BLaER1 treated with 17β-estradiol and CSF1 and Interleukin-3, amounts not matched to agents 10 nM and 100 nM (cell line): ENCODE results near the gene TTLL4.

Experiments
- H3K27ac ChIP-seq, 11 experiments: shearing (Covaris generic); formaldehyde crosslinking; 2 replicates each; pipeline ENCODE4 v1.8.1; 2022
- H3K27me3 ChIP-seq, 11 experiments: shearing (Covaris generic); formaldehyde crosslinking; 2 replicates each; pipeline ENCODE4 v1.8.1; 2022
- H3K36me3 ChIP-seq, 11 experiments: shearing (Covaris generic); formaldehyde crosslinking; 2 replicates each; pipeline ENCODE4 v1.8.1; 2022
- H3K4me1 ChIP-seq, 10 experiments: shearing (Covaris generic); formaldehyde crosslinking; 2 replicates each; pipeline ENCODE4 v1.8.1; 2022
- H3K4me2 ChIP-seq, 11 experiments: shearing (Covaris generic); formaldehyde crosslinking; 2 replicates each; pipeline ENCODE4 v1.8.1; 2022
- H3K4me3 ChIP-seq, 10 experiments: shearing (Covaris generic); formaldehyde crosslinking; 2 replicates each; pipeline ENCODE4 v1.8.1; 2022
- H3K9ac ChIP-seq, 11 experiments: shearing (Covaris generic); formaldehyde crosslinking; 2 replicates each; pipeline ENCODE4 v1.8.1; 2022
- H3K9me3 ChIP-seq, 11 experiments: shearing (Covaris generic); formaldehyde crosslinking; replicated peaks in 1 of 11; 2 replicates each; pipeline ENCODE4 v1.8.1; 2022
- H4K20me1 ChIP-seq, 11 experiments: shearing (Covaris generic); formaldehyde crosslinking; 2 replicates each; pipeline ENCODE4 v1.8.1; 2022
- Cebpa-rat ChIP-seq, 11 experiments: shearing (Covaris generic); IDR thresholded peaks; 2 replicates each; pipeline ENCODE4 v1.8.1; 2022

Gene TTLL4

DNA sequence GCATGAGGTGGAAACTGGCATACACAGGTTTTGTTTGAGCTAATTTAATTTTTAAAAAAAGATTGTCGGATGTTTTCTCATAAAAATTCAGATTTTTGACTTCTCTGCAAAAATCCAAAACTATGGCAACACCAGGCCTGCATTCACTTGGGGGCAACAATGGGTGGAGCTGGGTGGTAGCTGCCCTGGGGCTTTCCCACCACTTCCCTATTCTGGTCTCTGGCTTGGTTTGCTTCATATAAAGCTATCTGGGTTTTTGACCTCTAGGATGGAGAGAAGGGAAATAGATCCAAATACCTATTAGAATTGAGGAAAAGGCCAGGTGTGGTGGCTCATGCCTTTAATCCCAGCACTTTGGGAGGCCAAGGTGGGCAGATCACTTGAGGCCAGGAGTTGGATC lies 65.9 kb downstream of the TTLL4 start:
- Histone ChIP-seq H3K4me1 (peaks cover 0 to 9% (median 0%) of the 10 kb centered on the region in 10 experiments; a peak in 3 of 20 replicates), H3K9ac (no peak overlapping the region), H3K27ac (no peak overlapping the region), H3K4me2 (peak overlapping the region in 1 of 11 experiments; percentile 32; a peak in 1 of 22 replicates), H3K36me3 (peaks cover 13 to 51% (median 32%) of the 10 kb centered on the region in 11 experiments; a peak in 21 of 22 replicates), H3K4me3 (no peak overlapping the region), H3K27me3 (no peaks in the 10 kb centered on the region), H3K9me3 (peaks cover 23 to 64% (median 43%) of the 10 kb centered on the region in 11 experiments), H4K20me1 (no peaks in the 10 kb centered on the region)
- no peak for TF ChIP-seq Cebpa-rat (IDR thresholded peaks at IDR 0.05)

DNA sequence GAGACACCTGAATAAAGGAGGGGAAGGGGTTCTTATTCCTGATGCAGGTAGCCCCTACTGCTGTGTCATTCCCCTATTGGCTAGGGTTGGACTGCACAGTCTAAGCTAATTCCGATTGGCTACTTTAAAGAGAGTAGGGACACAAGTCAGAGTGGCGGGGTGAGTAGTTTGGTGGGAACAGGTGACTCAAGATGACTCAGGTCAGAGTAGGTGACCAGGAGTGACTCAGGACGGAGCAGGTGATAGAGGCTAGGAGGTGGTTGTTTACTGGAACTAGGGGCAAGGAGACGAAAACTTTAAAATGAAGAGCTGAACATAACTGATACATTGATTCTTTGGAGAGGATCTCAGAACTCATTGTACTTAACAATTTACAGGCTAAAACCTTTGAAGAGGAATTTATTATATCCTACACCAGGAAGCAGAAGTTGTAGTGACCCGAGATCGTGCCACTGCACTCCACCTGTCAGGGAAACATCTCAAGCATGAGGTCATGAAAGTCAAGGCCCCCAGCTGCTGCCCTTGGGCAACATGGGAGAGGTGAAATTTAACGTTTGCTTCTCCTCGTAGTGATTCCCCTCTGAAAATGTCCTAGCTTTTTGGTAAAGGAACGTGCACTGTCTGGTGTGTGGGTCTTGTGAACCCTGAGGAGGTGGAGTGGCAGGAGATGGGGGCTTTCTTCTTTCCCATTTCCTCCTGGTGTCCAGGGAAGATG lies 66.8 kb downstream of the TTLL4 start:
- peaks cover 0 to 9% (median 0%) of the 10 kb centered on the region in 10 experiments; a peak in 3 of 20 replicates for H3K4me1 ChIP-seq
- no peak overlapping the region for H3K27ac ChIP-seq
- peaks cover 23 to 67% (median 43%) of the 10 kb centered on the region in 11 experiments for H3K9me3 ChIP-seq
- no peaks in the 10 kb centered on the region for H4K20me1 ChIP-seq
- no peak for TF ChIP-seq Cebpa-rat (IDR thresholded peaks at IDR 0.05)
- no peaks in the 10 kb centered on the region for H3K27me3 ChIP-seq
- H3K9ac ChIP-seq = no peak overlapping the region
- peaks cover 13 to 51% (median 33%) of the 10 kb centered on the region in 11 experiments; a peak in 21 of 22 replicates for H3K36me3 ChIP-seq
- no peak overlapping the region for H3K4me2 ChIP-seq
- H3K4me3 ChIP-seq = no peak overlapping the region

DNA sequence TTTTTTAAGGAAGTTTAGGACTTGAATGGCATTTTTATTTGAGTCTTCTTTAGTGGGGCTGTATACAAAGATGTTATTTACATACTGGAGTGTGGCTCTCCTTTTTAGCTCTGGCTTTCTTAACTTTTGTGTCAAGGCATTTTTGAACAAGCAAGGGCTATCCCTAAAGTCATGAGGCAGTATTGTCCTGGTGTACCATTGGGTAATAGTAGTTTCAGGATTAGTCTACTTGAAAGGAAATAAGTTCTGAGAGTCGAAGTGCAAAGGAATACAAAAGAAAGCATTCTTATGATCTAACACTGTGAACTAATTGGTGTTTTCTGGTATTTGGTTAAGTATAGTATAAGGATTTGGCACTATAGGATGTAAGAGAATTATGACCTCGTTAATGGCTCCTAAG lies 69.4 kb downstream of the TTLL4 start:
- Histone ChIP-seq H3K27me3 (no peaks in the 10 kb centered on the region), H3K27ac (no peak overlapping the region), H3K9ac (no peak overlapping the region), H3K4me3 (no peak overlapping the region), H3K36me3 (peaks cover 13 to 34% (median 23%) of the 10 kb centered on the region in 11 experiments; a peak in 20 of 22 replicates), H4K20me1 (no peaks in the 10 kb centered on the region), H3K4me2 (0 out of 22 replicates have a peak overlapping the region, but pooled peaks of 2 of the 11 experiments have one; percentile 9 to 17), H3K9me3 (peaks cover 23 to 48% (median 36%) of the 10 kb centered on the region in 11 experiments), H3K4me1 (peaks cover 0 to 9% (median 0%) of the 10 kb centered on the region in 10 experiments; a peak in 4 of 20 replicates)
- TF ChIP-seq Cebpa-rat (IDR thresholded peaks at IDR 0.05) = no peak

DNA sequence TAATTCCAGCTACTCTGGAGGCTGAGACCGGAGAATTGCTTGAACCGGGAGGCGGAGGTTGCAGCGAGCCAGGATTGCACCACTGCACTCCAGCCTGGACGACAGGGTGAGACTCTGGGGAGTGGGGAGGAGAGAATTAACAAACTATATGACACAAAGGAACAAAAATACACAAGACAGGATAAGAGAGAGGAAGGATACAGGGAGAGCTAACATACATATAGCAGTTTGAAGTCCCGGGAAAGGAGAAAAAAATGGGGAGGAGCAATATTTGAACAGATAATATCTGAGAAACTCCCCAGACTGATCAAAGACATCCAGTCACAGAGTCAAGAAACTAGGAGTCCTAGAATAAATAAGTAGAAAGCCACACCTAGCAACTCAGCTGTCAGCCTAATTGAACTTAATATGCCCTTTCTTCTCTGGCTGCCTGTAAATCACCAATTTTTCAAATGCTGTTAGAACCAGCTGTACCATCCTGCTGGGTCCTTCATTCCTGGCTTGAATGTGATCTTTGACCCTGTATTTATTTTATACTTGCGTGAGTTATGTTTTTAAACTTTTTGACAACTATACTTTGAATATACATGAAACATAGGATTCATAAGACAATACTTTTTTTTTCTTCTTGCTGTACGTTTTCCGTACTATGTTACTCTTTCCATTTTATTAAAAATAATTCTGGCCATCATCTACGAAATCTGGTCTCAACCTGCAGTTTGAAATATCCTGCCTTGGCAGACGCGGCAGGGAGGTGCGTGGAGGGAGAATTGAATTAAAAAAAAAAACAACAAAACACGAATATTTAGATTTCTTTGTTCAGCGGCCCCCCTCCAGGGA lies 70.4 kb downstream of the TTLL4 start:
- Histone ChIP-seq H3K4me3 (no peak overlapping the region), H3K9ac (no peak overlapping the region), H3K36me3 (peaks cover 13 to 28% (median 20%) of the 10 kb centered on the region in 11 experiments; a peak in 19 of 22 replicates), H3K4me2 (no peak overlapping the region), H3K9me3 (peaks cover 20 to 38% (median 26%) of the 10 kb centered on the region in 11 experiments), H3K27me3 (no peaks in the 10 kb centered on the region), H4K20me1 (no peaks in the 10 kb centered on the region), H3K4me1 (peaks cover 0 to 16% (median 0%) of the 10 kb centered on the region in 10 experiments; a peak in 4 of 20 replicates), H3K27ac (no peak overlapping the region)
- no peak for TF ChIP-seq Cebpa-rat (IDR thresholded peaks at IDR 0.05)

DNA sequence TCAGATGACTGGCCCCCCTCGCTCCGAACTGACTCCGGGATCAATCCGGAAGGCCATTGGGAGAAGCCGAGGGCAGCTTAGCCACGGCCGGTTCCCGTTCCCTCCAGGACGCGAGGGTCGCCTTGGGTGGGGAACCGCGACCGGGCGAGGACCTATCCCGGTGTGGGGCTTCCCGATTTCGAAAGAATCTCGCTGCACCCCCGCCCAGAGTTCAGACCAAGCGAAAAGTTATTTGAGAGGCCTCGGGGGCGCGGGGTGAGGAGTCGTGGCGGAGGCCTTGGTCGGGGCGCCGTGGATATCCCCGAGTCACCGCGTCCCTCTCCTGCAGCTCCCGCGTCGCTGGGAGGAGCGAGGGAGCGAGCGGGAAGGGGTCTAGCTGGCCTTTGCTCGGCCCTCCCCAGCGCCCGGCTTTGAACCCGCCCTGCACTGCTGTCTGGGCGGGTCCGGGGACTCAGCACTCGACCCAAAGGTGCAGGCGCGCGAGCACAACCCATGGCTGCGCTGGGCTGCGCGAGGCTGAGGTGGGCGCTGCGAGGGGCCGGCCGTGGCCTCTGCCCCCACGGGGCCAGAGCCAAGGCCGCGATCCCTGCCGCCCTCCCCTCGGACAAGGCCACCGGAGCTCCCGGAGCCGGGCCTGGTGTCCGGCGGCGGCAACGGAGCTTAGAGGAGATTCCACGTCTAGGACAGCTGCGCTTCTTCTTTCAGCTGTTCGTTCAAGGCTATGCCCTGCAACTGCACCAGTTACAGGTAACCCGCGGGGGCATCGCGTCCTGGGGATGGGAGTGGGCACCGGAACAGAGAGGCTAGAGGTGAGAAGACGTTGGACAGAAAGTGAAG lies 71.3 kb downstream of the TTLL4 start, which contains the start of gene CYP27A1:
CYP27A1 (plus strand) TSS at position 457 of the 837 bp plus-strand sequence; CDS start at position 493, 36 bp downstream.
- H3K27me3 ChIP-seq = no peaks in the 10 kb centered on the region
- H3K9ac ChIP-seq = no peak within 1 kb of the TSS
- H3K9me3 ChIP-seq = peaks cover 12 to 30% (median 17%) of the 10 kb centered on the region in 11 experiments
- no peak within 1 kb of the TSS for H3K4me2 ChIP-seq
- H4K20me1 ChIP-seq = no peaks in the 10 kb centered on the region
- H3K4me3 ChIP-seq = no peak within 1 kb of the TSS
- H3K4me1 ChIP-seq = peaks cover 0 to 9% (median 0%) of the 10 kb centered on the region in 10 experiments; a peak in 2 of 20 replicates
- no peak for TF ChIP-seq Cebpa-rat (IDR thresholded peaks at IDR 0.05)
- no peak within 1 kb of the TSS for H3K27ac ChIP-seq
- peaks cover 6 to 19% (median 12%) of the 10 kb centered on the region in 11 experiments; a peak in 17 of 22 replicates for H3K36me3 ChIP-seq

DNA sequence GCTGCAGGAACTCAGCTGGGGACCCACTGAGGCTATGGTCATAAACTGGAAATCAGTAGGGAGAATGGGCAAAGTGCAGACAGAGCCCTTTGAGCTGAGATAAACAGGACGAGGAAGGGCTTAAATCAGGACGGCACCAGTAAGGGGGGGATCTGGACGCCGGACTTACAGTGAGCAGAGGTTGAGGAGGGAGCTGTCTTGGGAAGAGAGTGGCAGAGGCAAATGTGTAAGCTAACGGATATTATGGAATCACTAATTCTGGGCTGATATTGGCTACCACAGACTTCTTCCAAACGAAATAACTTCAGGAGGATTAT lies 71.9 kb downstream of the TTLL4 start:
- TF ChIP-seq Cebpa-rat (IDR thresholded peaks at IDR 0.05) = no peak
- Histone ChIP-seq H3K4me2 (no peak overlapping the region), H3K9ac (no peak overlapping the region), H3K4me1 (peaks cover 0 to 9% (median 0%) of the 10 kb centered on the region in 10 experiments; a peak in 2 of 20 replicates), H3K27ac (no peak overlapping the region), H4K20me1 (no peaks in the 10 kb centered on the region), H3K27me3 (no peaks in the 10 kb centered on the region), H3K9me3 (peaks cover 6 to 24% (median 11%) of the 10 kb centered on the region in 11 experiments), H3K4me3 (no peak overlapping the region), H3K36me3 (peaks cover 5 to 14% (median 7%) of the 10 kb centered on the region in 11 experiments; a peak in 17 of 22 replicates)

DNA sequence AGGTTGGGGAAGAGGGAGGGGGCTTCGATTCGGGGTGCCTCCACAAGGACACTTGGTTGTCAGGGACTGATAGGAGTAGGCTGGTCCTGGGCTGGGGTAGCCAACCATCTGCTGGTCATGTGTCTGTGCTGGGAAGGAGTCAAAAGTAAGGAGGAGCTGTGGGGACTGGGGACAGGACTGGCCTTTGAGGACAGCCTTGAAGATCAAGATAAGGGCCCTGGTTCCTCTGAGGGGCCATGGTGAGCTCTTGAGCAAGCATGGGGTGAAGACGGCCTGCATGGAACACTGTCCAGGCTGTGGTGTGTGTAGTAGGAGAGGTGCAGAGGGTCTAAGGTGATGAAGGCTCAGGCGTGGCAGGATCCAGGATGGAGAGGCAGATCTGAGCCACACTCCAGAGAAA lies 73.1 kb downstream of the TTLL4 start:
- TF ChIP-seq Cebpa-rat (IDR thresholded peaks at IDR 0.05) = no peak
- Histone ChIP-seq H3K9me3 (peaks cover 0 to 18% (median under 1%) of the 10 kb centered on the region in 11 experiments; a peak in 9 of 22 replicates), H3K4me3 (no peak overlapping the region), H3K4me1 (peaks cover 0 to 9% (median 0%) of the 10 kb centered on the region in 10 experiments; a peak in 2 of 20 replicates), H3K27ac (no peak overlapping the region), H3K9ac (no peak overlapping the region), H3K4me2 (no peak overlapping the region), H3K27me3 (0 out of 22 replicates have a peak, but pooled peaks cover 0 to 3% (median 0%) of the 10 kb centered on the region in 11 experiments), H3K36me3 (peaks cover 0 to 7% (median 0%) of the 10 kb centered on the region in 11 experiments; a peak in 5 of 22 replicates), H4K20me1 (no peaks in the 10 kb centered on the region)

DNA sequence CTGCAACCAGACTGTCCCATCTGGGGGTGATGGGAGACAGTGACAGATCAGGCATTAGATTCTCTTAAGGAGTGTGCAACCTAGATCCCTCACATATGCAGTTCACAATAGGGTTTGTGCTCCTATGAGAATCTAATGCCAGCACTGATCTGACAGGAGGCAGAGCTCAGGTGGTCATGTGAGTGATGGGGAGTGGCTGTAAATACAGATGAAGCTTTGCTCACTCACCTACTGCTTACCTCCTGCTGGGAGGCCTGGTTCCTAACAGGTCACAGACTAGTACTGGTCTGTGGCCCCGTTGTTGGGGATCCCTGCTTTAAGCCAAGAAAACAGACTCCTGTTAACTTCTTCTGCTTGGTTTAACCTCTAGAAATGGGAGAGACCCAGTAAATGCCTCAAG lies 74.5 kb downstream of the TTLL4 start:
- no peak overlapping the region for H3K27ac ChIP-seq
- H4K20me1 ChIP-seq = no peaks in the 10 kb centered on the region
- H3K36me3 ChIP-seq = peaks cover 0 to 7% (median 0%) of the 10 kb centered on the region in 11 experiments; a peak in 5 of 22 replicates
- peaks cover 0 to 14% (median 0%) of the 10 kb centered on the region in 11 experiments; a peak in 5 of 22 replicates for H3K9me3 ChIP-seq
- no peak for TF ChIP-seq Cebpa-rat (IDR thresholded peaks at IDR 0.05)
- H3K4me2 ChIP-seq = peak overlapping the region in 2 of 11 experiments; percentile 26 to 27; a peak in 4 of 22 replicates
- H3K4me1 ChIP-seq = peaks cover 0 to 9% (median 0%) of the 10 kb centered on the region in 10 experiments; a peak in 2 of 20 replicates
- H3K4me3 ChIP-seq = no peak overlapping the region
- H3K9ac ChIP-seq = no peak overlapping the region
- H3K27me3 ChIP-seq = 0 out of 22 replicates have a peak, but pooled peaks cover 0 to 5% (median 0%) of the 10 kb centered on the region in 11 experiments
